H1 (cell line): ENCODE measurements around the gene TAF8. TPM values are rescaled to one million over a fixed set of nuclear protein-coding genes. Genes with fewer than 3 reads are reported as not detected.

Experiments
- CTCF ChIA-PET: fragments of 300-600 bp; sonication (Branson Sonifier 250); formaldehyde crosslinking; loops from one replicate; lab custom pipeline; 2021; ENCODE audit not compliant: partially characterized antibody; lab: Charles Lee
- POLR2A ChIA-PET: fragments of 300-600 bp; sonication (Branson Sonifier 250); formaldehyde crosslinking; loops from one replicate; lab custom pipeline; 2021; ENCODE audit warnings: inconsistent platforms; ENCODE audit not compliant: partially characterized antibody; lab: Charles Lee
- DNase-seq, 2 experiments: peaks; one replicate each; pipeline versions ENCODE4 v3.0.0 to v3.0.0-alpha.2; 2010 to 2022; ENCODE audit warnings: low spot score in 2 of 2, low read depth in 1 of 2, mixed read lengths in 1 of 2
- FAIRE-seq: peaks from 2 replicates; lab custom pipeline; 2011; peaks lifted over from hg19 to GRCh38; lab: Jason Lieb, UNC
- H2AFZ ChIP-seq: 2 replicates; pipeline ENCODE4 v1.8.1; 2012; ENCODE audit warnings: low read length, inconsistent platforms
- H2AK5ac ChIP-seq: 2 replicates; pipeline ENCODE4 v1.6.1; 2013; ENCODE audit warnings: low read depth, low read length
- H2BK120ac ChIP-seq: replicated peaks from 2 replicates; pipeline ENCODE3; 2013; ENCODE audit warnings: low read depth, low read length, inconsistent platforms
- H2BK12ac ChIP-seq: 2 replicates; pipeline ENCODE4 v1.6.1; 2013; ENCODE audit warnings: low read depth, low read length
- H2BK15ac ChIP-seq: 2 replicates; pipeline ENCODE4 v1.6.1; 2013; ENCODE audit warnings: low read length
- H2BK20ac ChIP-seq: 2 replicates; pipeline ENCODE4 v1.6.1; 2013; ENCODE audit warnings: low read length
- H2BK5ac ChIP-seq: 2 replicates; pipeline ENCODE4 v1.6.1; 2013; ENCODE audit warnings: low read depth, low read length
- H3K14ac ChIP-seq: 2 replicates; pipeline ENCODE4 v1.6.1; 2013; ENCODE audit warnings: inconsistent platforms; ENCODE audit not compliant: insufficient read length
- H3K18ac ChIP-seq: 2 replicates; pipeline ENCODE4 v1.6.1; 2013; ENCODE audit warnings: low read length; ENCODE audit errors: extremely low read depth
- H3K23ac ChIP-seq: 2 replicates; pipeline ENCODE4 v1.6.1; 2013; ENCODE audit warnings: inconsistent platforms; ENCODE audit not compliant: insufficient read length
- H3K23me2 ChIP-seq: 2 replicates; pipeline ENCODE4 v1.6.1; 2013; ENCODE audit warnings: low read depth, low read length
- H3K27ac ChIP-seq: 2 replicates; pipeline ENCODE4 v1.6.1; 2011; ENCODE audit warnings: low read depth, low read length, inconsistent platforms
- H3K27me3 ChIP-seq, 4 experiments: replicated peaks in 1 of 4; 1 replicate in 1 of 4; 2 replicates in 3 of 4; pipeline versions ENCODE4 v1.6.1 to v1.8.1; 2011 to 2013; ENCODE audit warnings: low read length in 3 of 4, mild to moderate bottlenecking in 3 of 4, inconsistent platforms in 2 of 4, mixed read lengths in 2 of 4, moderate library complexity in 1 of 4; ENCODE audit not compliant: control insufficient read depth in 3 of 4, insufficient read depth in 3 of 4; ENCODE audit errors: extremely low read depth in 1 of 4
- H3K36me3 ChIP-seq, 4 experiments: 2 replicates each; pipeline versions ENCODE4 v1.6.1 to v1.8.1; 2011 to 2013; ENCODE audit warnings: mild to moderate bottlenecking in 4 of 4, low read length in 3 of 4, moderate library complexity in 2 of 4, control low read depth in 1 of 4, inconsistent platforms in 1 of 4; ENCODE audit not compliant: insufficient read depth in 4 of 4, control insufficient read depth in 2 of 4
- H3K4ac ChIP-seq: replicated peaks from 2 replicates; pipeline ENCODE3; 2013; ENCODE audit warnings: low read length, low read depth, mixed read lengths, inconsistent platforms; ENCODE audit not compliant: insufficient read length
- H3K4me1 ChIP-seq, 4 experiments: replicated peaks in 1 of 4; 1 replicate in 1 of 4; 2 replicates in 3 of 4; pipeline versions ENCODE4 v1.6.1 to v1.8.1; 2011 to 2013; ENCODE audit warnings: low read length in 3 of 4, inconsistent platforms in 2 of 4, mixed read lengths in 1 of 4; ENCODE audit not compliant: insufficient read depth in 4 of 4, control insufficient read depth in 3 of 4
- H3K4me2 ChIP-seq, 2 experiments: 2 replicates each; pipeline versions ENCODE4 v1.6.1 to v1.8.1; 2011 to 2013; ENCODE audit warnings: low read depth in 2 of 2, low read length in 2 of 2, control low read depth in 1 of 2, inconsistent platforms in 1 of 2, mild to moderate bottlenecking in 1 of 2; ENCODE audit not compliant: insufficient read depth in 1 of 2
- H3K4me3 ChIP-seq, 4 experiments: fragments of 200-600, 300-600 bp in 1 of 4; sonication (generic), shearing (Covaris generic), sonication (Bioruptor Twin) in 1 of 4; 2 replicates each; pipeline versions ENCODE4 v1.5.1 to v1.8.1; 2011 to 2016; ENCODE audit warnings: low read length in 4 of 4, low read depth in 3 of 4, control low read depth in 2 of 4, inconsistent platforms in 2 of 4, mild to moderate bottlenecking in 2 of 4, mixed read lengths in 1 of 4, moderate library complexity in 1 of 4; ENCODE audit not compliant: insufficient read depth in 2 of 4; ENCODE audit errors: extremely low read depth in 1 of 4
- H3K56ac ChIP-seq: replicated peaks from 2 replicates; pipeline ENCODE3; 2013; ENCODE audit warnings: low read depth, mild to moderate bottlenecking, mixed read lengths, low read length, inconsistent platforms; ENCODE audit not compliant: insufficient read length
- H3K79me1 ChIP-seq: 2 replicates; pipeline ENCODE4 v1.6.1; 2013; ENCODE audit warnings: low read depth, low read length, control low read depth
- H3K79me2 ChIP-seq, 2 experiments: 2 replicates each; pipeline versions ENCODE4 v1.6.1 to v1.8.1; 2012 to 2013; ENCODE audit warnings: low read length in 2 of 2, mild to moderate bottlenecking in 2 of 2, inconsistent platforms in 1 of 2; ENCODE audit not compliant: insufficient read depth in 2 of 2, control insufficient read depth in 1 of 2
- H3K9ac ChIP-seq, 4 experiments: replicated peaks in 1 of 4; 1 replicate in 1 of 4; 2 replicates in 3 of 4; pipeline versions ENCODE4 v1.6.1 to v1.8.1; 2011 to 2013; ENCODE audit warnings: low read depth in 3 of 4, low read length in 3 of 4, control low read depth in 2 of 4, mild to moderate bottlenecking in 2 of 4, moderate library complexity in 2 of 4, inconsistent platforms in 1 of 4; ENCODE audit errors: extremely low read depth in 1 of 4
- H3K9me3 ChIP-seq, 2 experiments: 2 replicates each; pipeline versions ENCODE4 v1.6.1 to v1.8.1; 2012 to 2013; ENCODE audit warnings: mild to moderate bottlenecking in 2 of 2, moderate library complexity in 2 of 2, control low read depth in 1 of 2, inconsistent platforms in 1 of 2, low read depth in 1 of 2, low read length in 1 of 2, mixed read lengths in 1 of 2; ENCODE audit not compliant: insufficient read depth in 2 of 2
- H4K20me1 ChIP-seq, 2 experiments: replicated peaks in 1 of 2; 2 replicates each; pipeline versions ENCODE3 to v1.8.1; 2011 to 2013; ENCODE audit warnings: inconsistent platforms in 2 of 2, low read length in 2 of 2, mild to moderate bottlenecking in 1 of 2; ENCODE audit not compliant: insufficient read depth in 2 of 2, control insufficient read depth in 1 of 2
- H4K5ac ChIP-seq: 2 replicates; pipeline ENCODE4 v1.6.1; 2013; ENCODE audit warnings: low read length, low read depth, mixed read lengths, inconsistent platforms; ENCODE audit not compliant: insufficient read length
- H4K8ac ChIP-seq: 2 replicates; pipeline ENCODE4 v1.8.0; 2013; ENCODE audit warnings: mild to moderate bottlenecking, moderate library complexity, low read length, inconsistent platforms; ENCODE audit not compliant: insufficient read depth; ENCODE audit errors: extremely low read depth
- H4K91ac ChIP-seq: replicated peaks from 2 replicates; pipeline ENCODE3; 2013; ENCODE audit warnings: low read length, mixed read lengths, inconsistent platforms; ENCODE audit not compliant: insufficient read length
- EP300 ChIP-seq, 2 experiments: IDR thresholded peaks; 1 replicate in 1 of 2; 2 replicates in 1 of 2; pipeline ENCODE4 v1.6.1; 2011 to 2012; ENCODE audit warnings: low read depth in 2 of 2, low read length in 2 of 2, mild to moderate bottlenecking in 2 of 2, borderline replicate concordance in 1 of 2, inconsistent platforms in 1 of 2, moderate library complexity in 1 of 2
- WGBS, 2 experiments: shearing (Covaris generic) in 1 of 2; methylation state at CpG; one replicate each; pipeline versions ENCODE4 v1.1.6 to v1.1.7; 2013 to 2015; ENCODE audit warnings: low lambda C conversion rate in 2 of 2, mixed read lengths in 2 of 2, inconsistent platforms in 1 of 2, low coverage in 1 of 2, missing lambda C conversion rate in 1 of 2; ENCODE audit not compliant: insufficient replicate concordance in 2 of 2, insufficient coverage in 1 of 2, insufficient read length in 1 of 2; ENCODE audit errors: extremely low coverage in 1 of 2, missing lambda C conversion rate in 1 of 2; 5-methylcytosine and 5-hydroxymethylcytosine counted together
- polyA plus RNA-seq, 7 experiments: library from polyadenylated mRNA; depleted of rRNA in 3 of 7; stranded (reverse) in 5 of 7; unstranded in 2 of 7; fragments of >200 nt in 5 of 7; fragments of 200-250 nt in 2 of 7; gene quantifications; 1 replicate in 5 of 7; 2 replicates in 1 of 7; 4 replicates in 1 of 7; pipeline versions ENCODE4 v1.2.1 to v1.2.3, GENCODE V29; 2011 to 2013; ENCODE audit warnings: missing spikeins in 2 of 7, mixed read lengths in 2 of 7
- total RNA-seq: library from RNA; stranded (reverse); fragmentation: NEBNext Ultra II Directional; extraction: Animal tissue kit (Norgen Biotek cat#: 25700); gene quantifications from 2 replicates; pipeline ENCODE4 v1.2.1, GENCODE V29; 2021

Gene TAF8
- total and polyA plus RNA-seq, 2 of the 8 experiments (the other 6 are each of a cell fraction or from before 2014, with no cell fraction given), result 32.2 to 34.0 TPM

GRCh38 chr6:42110683-42111082, 60.4 kb downstream of the TAF8 start:
- POLR2A ChIA-PET, result interaction anchor here (0.7 to 4.2 kb wide), 4 partner anchors 12 to 31 kb away, joined by 3 to 22 read pairs (median 8); partner anchors contain the start of gene C6orf132
- FAIRE-seq, result no peak
- no peak for TF ChIP-seq EP300 (IDR thresholded peaks at IDR 0.05; ENCODE audit: borderline replicate concordance in 1 of 2, low read depth in 2 of 2, low read length in 2 of 2)

More at GRCh38 chr6:42110683-42111082, 60.4 kb downstream of the TAF8 start:
- H2BK20ac ChIP-seq, result no peak overlapping the region
- H3K4me3 ChIP-seq, result no peak overlapping the region
- no peak overlapping the region for H4K91ac ChIP-seq
- H3K23me2 ChIP-seq, result no peaks in the 10 kb centered on the region
- H3K56ac ChIP-seq, result no peak overlapping the region
- H3K9ac ChIP-seq, result no peak overlapping the region
- H2BK5ac ChIP-seq, result no peak overlapping the region
- no peak overlapping the region for H4K8ac ChIP-seq
- H2AK5ac ChIP-seq, result no peak overlapping the region
- H3K4me1 ChIP-seq, result no peaks in the 10 kb centered on the region; a peak in 1 of 7 replicates
- no peak overlapping the region for H3K14ac ChIP-seq
- WGBS, 2 experiments, result 89% methylated on average over 3 of the region's 3 CpGs; no CpG with 5 or more reads in 1 of the 2 experiments
- DNase-seq, result no peak
- CTCF ChIA-PET, result interaction anchor here (0.6 to 5.1 kb wide), 12 partner anchors 11 to 44 kb away, joined by 3 to 24 read pairs (median 4); no protein-coding TSS in a partner anchor
- peaks cover 2 to 29% (median 13%) of the 10 kb centered on the region in 4 experiments; a peak in 5 of 8 replicates for H3K36me3 ChIP-seq
- no peak overlapping the region for H3K4me2 ChIP-seq
- peaks cover 0 to 29% of the 10 kb centered on the region in 2 experiments; a peak in 1 of 4 replicates for H3K79me2 ChIP-seq
- no peak overlapping the region for H3K18ac ChIP-seq
- H2BK12ac ChIP-seq, result no peak overlapping the region
- H2AFZ ChIP-seq, result no peak overlapping the region
- no peak overlapping the region for H4K5ac ChIP-seq
- peaks cover 7 to 16% of the 10 kb centered on the region in 2 experiments for H4K20me1 ChIP-seq
- H2BK120ac ChIP-seq, result no peak overlapping the region
- H3K27ac ChIP-seq, result no peak overlapping the region
- H2BK15ac ChIP-seq, result no peak overlapping the region
- H3K23ac ChIP-seq, result no peak overlapping the region
- no peaks in the 10 kb centered on the region for H3K9me3 ChIP-seq
- no peaks in the 10 kb centered on the region for H3K27me3 ChIP-seq
- H3K79me1 ChIP-seq, result peaks cover 4% of the 10 kb centered on the region; the same call in 1 of the 2 replicates
- no peak overlapping the region for H3K4ac ChIP-seq
